Thymus (tissue), 11 donors: ENCODE data around the gene IRF8. TPM values are rescaled to one million over a fixed set of nuclear protein-coding genes. Genes with fewer than 3 reads are reported as not detected.
"Not testable (repeated sequence)": the region's sequence is repeated elsewhere in the genome, so short reads cannot be mapped to it uniquely, and the experiment has no call there.

Experiments
- DNase-seq, 9 donors: peaks; one replicate each; pipeline ENCODE4 v3.0.0-alpha.2; 2013; ENCODE audit warnings: low spot score in 9 of 9, low read depth in 6 of 9, missing footprints in 1 of 9
- H3K27ac ChIP-seq, 2 donors: one replicate each; pipeline ENCODE4 v1.5.1; 2013; ENCODE audit warnings: control low read depth in 1 of 2, low read depth in 1 of 2, low read length in 1 of 2, mild to moderate bottlenecking in 1 of 2, moderate library complexity in 1 of 2
- H3K27me3 ChIP-seq, 2 donors: one replicate each; pipeline ENCODE4 v1.5.1; 2013; ENCODE audit warnings: low read length in 1 of 2; ENCODE audit not compliant: control insufficient read depth in 2 of 2, insufficient read depth in 1 of 2
- H3K36me3 ChIP-seq, 2 donors: one replicate each; pipeline ENCODE4 v1.5.1; 2013; ENCODE audit warnings: low read length in 1 of 2, mild to moderate bottlenecking in 1 of 2, moderate library complexity in 1 of 2; ENCODE audit not compliant: control insufficient read depth in 2 of 2, insufficient read depth in 2 of 2
- H3K4me1 ChIP-seq, 2 donors: one replicate each; pipeline ENCODE4 v1.5.1; 2013; ENCODE audit warnings: low read length in 2 of 2; ENCODE audit not compliant: control insufficient read depth in 2 of 2, insufficient read depth in 2 of 2
- H3K4me3 ChIP-seq, 2 donors: one replicate each; pipeline ENCODE4 v1.5.1; 2013; ENCODE audit warnings: low read length in 2 of 2, control low read depth in 1 of 2, mild to moderate bottlenecking in 1 of 2
- H3K9me3 ChIP-seq, 2 donors: one replicate each; pipeline ENCODE4 v1.5.1; 2013; ENCODE audit warnings: low read length in 1 of 2, mild to moderate bottlenecking in 1 of 2; ENCODE audit not compliant: control insufficient read depth in 2 of 2, insufficient read depth in 1 of 2
- WGBS: extraction: QIAGEN DNeasy Blood & Tissue Kit; methylation state at CpG from one replicate; pipeline ENCODE4 v1.1.7; 2013; 5-methylcytosine and 5-hydroxymethylcytosine counted together
- polyA plus RNA-seq: library from polyadenylated mRNA; stranded (reverse); fragments of 200-250 nt; gene quantifications from one replicate; pipeline ENCODE4 v1.2.3, GENCODE V29; 2013
- total RNA-seq: library from RNA; stranded (reverse); fragments of 120-200 nt; gene quantifications from one replicate; pipeline ENCODE4 v1.2.4, GENCODE V29; 2013
- donor health status: healthy.

IRF8 gene
- total and polyA plus RNA-seq, 2 donors, result 38.8 to 119 TPM

- Histone ChIP-seq H3K27me3 (no peaks in the 10 kb centered on the region), H3K27ac (no peak overlapping the region), H3K4me3 (no peak overlapping the region), H3K9me3 (no peaks in the 10 kb centered on the region), H3K36me3 (no peaks in the 10 kb centered on the region), H3K4me1 (peaks cover 0 to 7% of the 10 kb centered on the region in 2 donors)
- WGBS, result 89% methylated on average over 5 of the region's 5 CpGs
- no peak for DNase-seq
These were observed 42.4 kb upstream of the IRF8 start for GRCh38 chr16:85856585-85856984.

GRCh38 chr16:85857406-85857805 is 41.6 kb upstream of the IRF8 start:
- Histone ChIP-seq H3K36me3 (no peaks in the 10 kb centered on the region), H3K4me3 (no peak overlapping the region), H3K4me1 (peaks cover 0 to 7% of the 10 kb centered on the region in 2 donors), H3K9me3 (no peaks in the 10 kb centered on the region), H3K27ac (no peak overlapping the region), H3K27me3 (no peaks in the 10 kb centered on the region)
- no peak for DNase-seq
- 93% methylated on average over 7 of the region's 7 CpGs for WGBS

GRCh38 chr16:85858571-85858970 is 40.4 kb upstream of the IRF8 start:
- not testable (repeated sequence) for H3K4me1 ChIP-seq, H3K9me3 ChIP-seq, H3K27me3 ChIP-seq, DNase-seq, H3K4me3 ChIP-seq, H3K36me3 ChIP-seq, H3K27ac ChIP-seq
- WGBS, result 85% methylated on average over 7 of the region's 7 CpGs

GRCh38 chr16:85858984-85859817 is 39.8 kb upstream of the IRF8 start:
- DNase-seq, result no peak
- no peaks in the 10 kb centered on the region for H3K9me3 ChIP-seq
- no peak overlapping the region for H3K4me3 ChIP-seq
- H3K27ac ChIP-seq, result no peak overlapping the region
- 95% methylated on average over 16 of the region's 16 CpGs for WGBS
- peaks cover 0 to 7% of the 10 kb centered on the region in 2 donors for H3K4me1 ChIP-seq
- H3K36me3 ChIP-seq, result no peaks in the 10 kb centered on the region
- H3K27me3 ChIP-seq, result no peaks in the 10 kb centered on the region

- Histone ChIP-seq H3K9me3 (no peaks in the 10 kb centered on the region), H3K36me3 (no peaks in the 10 kb centered on the region), H3K4me3 (no peak overlapping the region), H3K27me3 (no peaks in the 10 kb centered on the region), H3K4me1 (peaks cover 0 to 7% of the 10 kb centered on the region in 2 donors), H3K27ac (no peak overlapping the region)
- 63% methylated on average over 7 of the region's 7 CpGs for WGBS
- DNase-seq, result no peak
These were observed 39.2 kb upstream of the IRF8 start for GRCh38 chr16:85859818-85860125.

- Histone ChIP-seq H3K4me3 (no peak overlapping the region), H3K4me1 (peaks cover 0 to 7% of the 10 kb centered on the region in 2 donors), H3K27me3 (no peaks in the 10 kb centered on the region), H3K9me3 (no peaks in the 10 kb centered on the region), H3K36me3 (no peaks in the 10 kb centered on the region), H3K27ac (no peak overlapping the region)
- WGBS, result 94% methylated on average over 12 of the region's 12 CpGs
- DNase-seq, result peak in 1 of 9 donors; percentile 25
These were observed 38.4 kb upstream of the IRF8 start for GRCh38 chr16:85860413-85861094.

- no peaks in the 10 kb centered on the region for H3K27me3 ChIP-seq
- no peak for DNase-seq
- H3K4me1 ChIP-seq, result peaks cover 0 to 7% of the 10 kb centered on the region in 2 donors
- WGBS, result 96% methylated on average over 16 of the region's 16 CpGs
- no peaks in the 10 kb centered on the region for H3K9me3 ChIP-seq
- no peak overlapping the region for H3K4me3 ChIP-seq
- no peaks in the 10 kb centered on the region for H3K36me3 ChIP-seq
- H3K27ac ChIP-seq, result no peak overlapping the region
These were observed 37.7 kb upstream of the IRF8 start for GRCh38 chr16:85861095-85861825.

- Histone ChIP-seq H3K4me1 (peaks cover 0 to 7% of the 10 kb centered on the region in 2 donors), H3K9me3 (no peaks in the 10 kb centered on the region), H3K36me3 (no peaks in the 10 kb centered on the region), H3K4me3 (no peak overlapping the region), H3K27me3 (no peaks in the 10 kb centered on the region), H3K27ac (no peak overlapping the region)
- no peak for DNase-seq
- WGBS, result 95% methylated on average over 19 of the region's 19 CpGs
These were observed 36.2 kb upstream of the IRF8 start for GRCh38 chr16:85862476-85863383.
